H9 (cell line): ENCODE measurements around the gene NEK7. TPM values are rescaled to one million over a fixed set of nuclear protein-coding genes. Genes with fewer than 3 reads are reported as not detected.

Source experiments
- DNase-seq: peaks from one replicate; pipeline ENCODE4 v3.0.0-alpha.2; 2017
- H2AFZ ChIP-seq: one replicate; pipeline ENCODE4 v1.6.1; 2013; ENCODE audit warnings: mild to moderate bottlenecking, low read length, control low read depth, moderate library complexity
- H2AK5ac ChIP-seq: 2 replicates; pipeline ENCODE4 v1.6.1; 2013; ENCODE audit warnings: low read length, control low read depth, mixed read lengths; ENCODE audit not compliant: insufficient read length
- H2BK120ac ChIP-seq: one replicate; pipeline ENCODE4 v1.6.1; 2013; ENCODE audit warnings: low read depth, mild to moderate bottlenecking, low read length, control low read depth, inconsistent platforms; ENCODE audit not compliant: poor library complexity, severe bottlenecking
- H2BK12ac ChIP-seq: 2 replicates; pipeline ENCODE4 v1.6.1; 2013; ENCODE audit warnings: low read length, control low read depth, mixed read lengths, low read depth; ENCODE audit not compliant: insufficient read length
- H2BK15ac ChIP-seq: 2 replicates; pipeline ENCODE4 v1.6.1; 2013; ENCODE audit warnings: low read depth, low read length, control low read depth
- H2BK20ac ChIP-seq: one replicate; pipeline ENCODE4 v1.6.1; 2013; ENCODE audit warnings: low read depth, mild to moderate bottlenecking, low read length, control low read depth, inconsistent platforms; ENCODE audit not compliant: poor library complexity, severe bottlenecking
- H2BK5ac ChIP-seq: 2 replicates; pipeline ENCODE4 v1.6.1; 2013; ENCODE audit warnings: low read length, control low read depth, mixed read lengths; ENCODE audit not compliant: insufficient read length
- H3K14ac ChIP-seq: 2 replicates; pipeline ENCODE4 v1.6.1; 2013; ENCODE audit warnings: low read length, control low read depth; ENCODE audit not compliant: insufficient read depth
- H3K18ac ChIP-seq: 2 replicates; pipeline ENCODE4 v1.6.1; 2013; ENCODE audit warnings: low read depth, mild to moderate bottlenecking, mixed read lengths, low read length, control low read depth; ENCODE audit not compliant: insufficient read length
- H3K23ac ChIP-seq: 2 replicates; pipeline ENCODE4 v1.6.1; 2013; ENCODE audit warnings: low read length, control low read depth, mixed read lengths, low read depth; ENCODE audit not compliant: insufficient read length
- H3K23me2 ChIP-seq: 2 replicates; pipeline ENCODE4 v1.6.1; 2013; ENCODE audit warnings: low read depth, mild to moderate bottlenecking, mixed read lengths, low read length, control low read depth; ENCODE audit not compliant: insufficient read length, poor library complexity, severe bottlenecking
- H3K27ac ChIP-seq: 2 replicates; pipeline ENCODE4 v1.5.1; 2013; ENCODE audit warnings: low read length, control low read depth, mixed read lengths, low read depth; ENCODE audit not compliant: insufficient read length
- H3K27me3 ChIP-seq: 2 replicates; pipeline ENCODE4 v1.6.1; 2013; ENCODE audit warnings: low read length, control low read depth, inconsistent platforms; ENCODE audit not compliant: insufficient read depth
- H3K4ac ChIP-seq: 2 replicates; pipeline ENCODE4 v1.6.1; 2013; ENCODE audit warnings: low read depth, mild to moderate bottlenecking, control low read depth, inconsistent platforms, low read length, moderate library complexity
- H3K4me1 ChIP-seq: 2 replicates; pipeline ENCODE4 v1.6.1; 2013; ENCODE audit warnings: low read length, control low read depth, inconsistent platforms; ENCODE audit not compliant: insufficient read depth
- H3K4me2 ChIP-seq: 2 replicates; pipeline ENCODE4 v1.6.1; 2013; ENCODE audit warnings: low read length, control low read depth, mixed read lengths; ENCODE audit not compliant: insufficient read length, insufficient read depth
- H3K56ac ChIP-seq: 2 replicates; pipeline ENCODE4 v1.6.1; 2013; ENCODE audit warnings: low read depth, mild to moderate bottlenecking, mixed read lengths, low read length, control low read depth; ENCODE audit not compliant: insufficient read length
- H3K79me1 ChIP-seq: 2 replicates; pipeline ENCODE4 v1.6.1; 2013; ENCODE audit warnings: low read depth, mild to moderate bottlenecking, moderate library complexity, low read length, control low read depth, inconsistent platforms; ENCODE audit not compliant: insufficient read depth, poor library complexity, severe bottlenecking
- H3K79me2 ChIP-seq: 2 replicates; pipeline ENCODE4 v1.6.1; 2013; ENCODE audit warnings: low read length, control low read depth, inconsistent platforms; ENCODE audit not compliant: insufficient read depth
- H3K9ac ChIP-seq: 2 replicates; pipeline ENCODE4 v1.6.1; 2013; ENCODE audit warnings: low read length, control low read depth, mixed read lengths; ENCODE audit not compliant: insufficient read length; ENCODE audit errors: extremely low read depth
- H3K9me3 ChIP-seq: one replicate; pipeline ENCODE4 v1.6.1; 2013; ENCODE audit warnings: low read depth, low read length, inconsistent platforms; ENCODE audit not compliant: control insufficient read depth
- H3T11ph ChIP-seq: one replicate; pipeline ENCODE4 v1.6.1; 2013; ENCODE audit warnings: mild to moderate bottlenecking, low read length, control low read depth, inconsistent platforms
- H4K20me1 ChIP-seq: one replicate; pipeline ENCODE4 v1.6.1; 2013; ENCODE audit not compliant: control insufficient read depth, insufficient read length, insufficient read depth
- H4K5ac ChIP-seq: 2 replicates; pipeline ENCODE4 v1.6.1; 2013; ENCODE audit warnings: low read depth, mild to moderate bottlenecking, mixed read lengths, low read length, control low read depth; ENCODE audit not compliant: insufficient read length
- H4K8ac ChIP-seq: replicated peaks from 2 replicates; pipeline ENCODE4 v1.6.1; 2013; ENCODE audit warnings: low read length, control low read depth, mixed read lengths, low read depth; ENCODE audit not compliant: insufficient read length
- H4K91ac ChIP-seq: 2 replicates; pipeline ENCODE4 v1.6.1; 2013; ENCODE audit warnings: low read depth, mild to moderate bottlenecking, moderate library complexity, mixed read lengths, low read length, control low read depth; ENCODE audit not compliant: insufficient read length
- H3K27ac Mint-ChIP-seq, 3 experiments: 2 replicates in 2 of 3; 3 replicates in 1 of 3; pipeline ENCODE4 v1.8.0; 2020 to 2021; ENCODE audit warnings: mixed read lengths in 3 of 3, mild to moderate bottlenecking in 1 of 3, moderate library complexity in 1 of 3
- H3K27me3 Mint-ChIP-seq: 2 replicates; pipeline ENCODE4 v1.8.0; 2021; ENCODE audit warnings: low read depth, mild to moderate bottlenecking, moderate library complexity, mixed read lengths
- H3K36me3 Mint-ChIP-seq, 3 experiments: 2 replicates in 2 of 3; 3 replicates in 1 of 3; pipeline ENCODE4 v1.8.0; 2020 to 2021; ENCODE audit warnings: low read depth in 3 of 3, mixed read lengths in 3 of 3; ENCODE audit not compliant: insufficient read depth in 1 of 3
- H3K4me1 Mint-ChIP-seq, 2 experiments: 2 replicates each; pipeline ENCODE4 v1.8.0; 2020; ENCODE audit warnings: mixed read lengths in 2 of 2
- H3K4me3 Mint-ChIP-seq, 2 experiments: 2 replicates in 1 of 2; 3 replicates in 1 of 2; pipeline ENCODE4 v1.8.0; 2020 to 2021; ENCODE audit warnings: mild to moderate bottlenecking in 2 of 2, mixed read lengths in 2 of 2, moderate library complexity in 1 of 2
- H3K9me3 Mint-ChIP-seq, 2 experiments: 2 replicates in 1 of 2; 3 replicates in 1 of 2; pipeline ENCODE4 v1.8.0; 2020; ENCODE audit warnings: mild to moderate bottlenecking in 2 of 2, mixed read lengths in 2 of 2, moderate library complexity in 1 of 2
- CTCF ChIP-seq: fragments of 200-600 bp; sonication (generic); conservative IDR thresholded peaks from 3 replicates; pipeline ENCODE4 v1.8.0; 2021; ENCODE audit warnings: antibody characterized with exemption, mild to moderate bottlenecking
- WGBS: extraction: QIAGEN DNeasy Blood & Tissue Kit; methylation state at CpG from one replicate; pipeline ENCODE4 v1.1.7; 2013; ENCODE audit warnings: missing lambda C conversion rate, low lambda C conversion rate, mixed read lengths; ENCODE audit not compliant: insufficient read length; ENCODE audit errors: extremely low coverage; 5-methylcytosine and 5-hydroxymethylcytosine counted together
- total RNA-seq: library from RNA; stranded (reverse); gene quantifications from 2 replicates; pipeline ENCODE4 v1.2.1, GENCODE V29; 2021

Gene NEK7
- total RNA-seq, 1 experiment from 2014 or later: 9.6 TPM

GRCh38 chr1:198124673-198125072 lies 32.1 kb upstream of the NEK7 start:
- no peak overlapping the region for H3K4me3 Mint-ChIP-seq
- H3K4me1 ChIP-seq: no peaks in the 10 kb centered on the region
- H3K36me3 Mint-ChIP-seq: no peaks in the 10 kb centered on the region
- no peak overlapping the region for H3K27ac ChIP-seq
- no peak overlapping the region for H2BK120ac ChIP-seq
- no peaks in the 10 kb centered on the region for H3K79me2 ChIP-seq
- H3K27me3 ChIP-seq: no peaks in the 10 kb centered on the region
- no peak overlapping the region for H2AK5ac ChIP-seq
- H3K23ac ChIP-seq: no peak overlapping the region
- H4K20me1 ChIP-seq: no peaks in the 10 kb centered on the region
- no peak overlapping the region for H4K91ac ChIP-seq
- H3K9me3 Mint-ChIP-seq: no peaks in the 10 kb centered on the region
- H3K79me1 ChIP-seq: no peaks in the 10 kb centered on the region
- H3T11ph ChIP-seq: no peak overlapping the region
- no peak overlapping the region for H3K9ac ChIP-seq
- no peak overlapping the region for H2BK12ac ChIP-seq
- H2AFZ ChIP-seq: no peak overlapping the region
- H3K56ac ChIP-seq: no peak overlapping the region
- no peak overlapping the region for H4K5ac ChIP-seq
- no peak overlapping the region for H2BK5ac ChIP-seq
- no peak overlapping the region for H3K4me2 ChIP-seq
- TF ChIP-seq CTCF: no peak
- H3K4ac ChIP-seq: no peak overlapping the region
- no CpG with 5 or more reads among the region's 1 CpG for WGBS
- H3K9me3 ChIP-seq: no peaks in the 10 kb centered on the region
- H3K4me1 Mint-ChIP-seq: no peaks in the 10 kb centered on the region
- H2BK20ac ChIP-seq: no peak overlapping the region
- no peaks in the 10 kb centered on the region for H3K23me2 ChIP-seq
- no peak overlapping the region for H3K18ac ChIP-seq
- no peaks in the 10 kb centered on the region for H3K27me3 Mint-ChIP-seq
- no peak overlapping the region for H2BK15ac ChIP-seq
- H3K27ac Mint-ChIP-seq: no peak overlapping the region
- no peak for DNase-seq
- no peak overlapping the region for H3K14ac ChIP-seq
- no peak overlapping the region for H4K8ac ChIP-seq
